ENCODE measurements around the gene MRPS27. TPM values are rescaled to one million over a fixed set of nuclear protein-coding genes. Genes with fewer than 3 reads are reported as not detected.

Gene MRPS27
- 78.5 TPM for polyA plus RNA-seq (2013)

DNA sequence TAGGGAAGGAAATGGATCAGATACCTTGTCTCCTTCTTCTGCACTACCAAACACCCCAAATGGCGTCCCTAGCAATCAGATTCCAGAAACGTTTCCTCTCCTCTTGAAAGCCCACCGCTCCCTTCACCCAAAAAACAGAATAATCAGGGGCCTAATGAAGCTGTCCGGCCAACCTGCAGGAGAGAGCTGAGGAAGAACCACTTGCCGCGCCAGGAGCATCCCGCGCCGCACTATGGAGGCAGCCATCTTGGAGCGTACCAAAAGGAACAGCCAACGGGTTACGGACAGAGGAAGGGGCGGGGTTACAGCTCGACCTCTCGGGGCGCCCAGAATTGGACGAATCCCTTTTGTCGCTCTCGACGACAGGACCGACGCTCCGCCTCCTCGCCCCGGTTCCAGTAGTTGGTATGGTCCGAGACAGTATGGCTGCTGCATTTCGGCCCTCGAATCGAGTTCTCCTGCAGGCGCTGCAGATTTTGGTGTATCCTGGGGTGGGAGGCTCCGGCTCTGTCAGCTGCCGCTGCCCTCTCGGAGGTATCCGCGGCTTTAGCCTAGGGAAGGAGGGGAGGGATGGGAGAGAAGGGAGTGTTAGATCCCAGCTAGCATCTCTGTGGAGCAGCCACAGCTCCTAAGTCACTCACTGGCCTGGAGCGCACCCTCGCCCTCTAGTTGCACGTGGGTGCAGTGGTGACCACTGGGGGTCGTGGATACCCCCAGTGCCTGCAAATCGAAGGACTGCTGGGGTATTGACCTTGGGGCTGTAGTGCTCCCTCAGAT, at the start of gene MRPS27, which contains the start of gene PTCD2:
TSS of gene MRPS27 (minus strand) at position 265 of the 777 bp plus-strand sequence. CDS start at position 246, 19 bp downstream.
TSS of gene PTCD2 (plus strand) at position 398 of the 777 bp plus-strand sequence. CDS start at position 408, 10 bp downstream.
- no peaks in the 10 kb centered on the region for H3K9me3 ChIP-seq (ENCODE audit: control extremely low read depth in 1 of 5, control insufficient read depth in 4 of 5, insufficient read depth in 2 of 5, low read depth in 1 of 5, low read length in 4 of 5)
- WGBS (ENCODE audit: insufficient coverage): under 1% methylated on average over 37 of the region's 40 CpGs
- no peaks in the 10 kb centered on the region for H3K27me3 ChIP-seq (replicated peaks in 2 of 5; ENCODE audit: control insufficient read depth in 4 of 5, insufficient read depth in 5 of 5, low read length in 4 of 5)
- ChIA-PET CTCF (interaction anchor here (0.9 to 3.0 kb wide), 4 partner anchors 11 to 85 kb away, joined by 3 to 15 read pairs (median 4); no protein-coding TSS in a partner anchor), POLR2A (interaction anchor here (0.6 to 1.8 kb wide), 5 partner anchors 12 to 187 kb away, joined by 3 to 10 read pairs (median 4); no protein-coding TSS in a partner anchor)
- H3K27ac ChIP-seq (ENCODE audit: insufficient read depth in 1 of 2, low read depth in 1 of 2, low read length in 2 of 2, poor library complexity in 1 of 2, severe bottlenecking in 2 of 2): peak within 1 kb of the TSS; percentile 44 to 67
- peaks cover 0 to 22% (median 10%) of the 10 kb centered on the region in 4 experiments for H3K36me3 ChIP-seq (ENCODE audit: control insufficient read depth in 4 of 4, insufficient read depth in 4 of 4, low read length in 3 of 4)
- H3K4me3 ChIP-seq (ENCODE audit: control insufficient read depth in 1 of 7, extremely low read depth in 1 of 7, insufficient read depth in 4 of 7, low read depth in 2 of 7, low read length in 6 of 7): peak within 1 kb of the TSS; percentile 56 to 97 (median 92)
- peak; percentile 99 for DNase-seq
- H3K4me1 ChIP-seq (ENCODE audit: control extremely low read depth in 1 of 4, control insufficient read depth in 4 of 4, insufficient read depth in 4 of 4, low read length in 3 of 4): peaks cover 7 to 22% (median 13%) of the 10 kb centered on the region in 4 experiments

DNA sequence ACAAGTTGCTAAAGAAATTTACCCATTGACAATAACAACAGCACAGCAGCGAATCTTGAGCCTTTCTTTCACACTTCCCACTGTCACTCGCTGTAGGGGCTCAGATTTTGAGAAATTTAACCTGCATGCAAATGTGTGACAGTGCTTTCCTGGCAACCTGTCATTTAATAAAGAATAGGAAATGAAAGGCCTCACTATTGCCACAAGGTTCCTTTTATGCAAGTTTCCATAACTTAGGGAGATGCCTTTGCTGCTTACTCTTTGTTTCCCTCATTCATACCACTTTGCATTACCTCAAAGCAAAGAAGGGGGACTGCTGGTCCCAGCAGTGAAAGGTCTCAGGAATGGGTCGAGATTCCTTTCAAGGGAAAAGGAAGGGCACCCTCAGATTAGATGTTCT, 49.7 kb upstream of the MRPS27 start:
- no CpG with 5 or more reads among the region's 3 CpGs for WGBS (ENCODE audit: insufficient coverage)
- Histone ChIP-seq H3K27me3 (replicated peaks in 2 of 5; ENCODE audit: control insufficient read depth in 4 of 5, insufficient read depth in 5 of 5, low read length in 4 of 5) (no peaks in the 10 kb centered on the region), H3K4me1 (ENCODE audit: control extremely low read depth in 1 of 4, control insufficient read depth in 4 of 4, insufficient read depth in 4 of 4, low read length in 3 of 4) (peaks cover 0 to 17% (median 4%) of the 10 kb centered on the region in 4 experiments), H3K27ac (ENCODE audit: insufficient read depth in 1 of 2, low read depth in 1 of 2, low read length in 2 of 2, poor library complexity in 1 of 2, severe bottlenecking in 2 of 2) (no peak overlapping the region), H3K4me3 (ENCODE audit: control insufficient read depth in 1 of 7, extremely low read depth in 1 of 7, insufficient read depth in 4 of 7, low read depth in 2 of 7, low read length in 6 of 7) (no peak overlapping the region), H3K9me3 (ENCODE audit: control extremely low read depth in 1 of 5, control insufficient read depth in 4 of 5, insufficient read depth in 2 of 5, low read depth in 1 of 5, low read length in 4 of 5) (no peaks in the 10 kb centered on the region), H3K36me3 (ENCODE audit: control insufficient read depth in 4 of 4, insufficient read depth in 4 of 4, low read length in 3 of 4) (no peaks in the 10 kb centered on the region)
- POLR2A ChIA-PET: no interaction called here
- DNase-seq: no peak
- CTCF ChIA-PET: interaction anchor here (0.7 to 6.1 kb wide), 5 partner anchors 9 to 155 kb away, joined by 3 to 87 read pairs (median 6); no protein-coding TSS in a partner anchor

DNA sequence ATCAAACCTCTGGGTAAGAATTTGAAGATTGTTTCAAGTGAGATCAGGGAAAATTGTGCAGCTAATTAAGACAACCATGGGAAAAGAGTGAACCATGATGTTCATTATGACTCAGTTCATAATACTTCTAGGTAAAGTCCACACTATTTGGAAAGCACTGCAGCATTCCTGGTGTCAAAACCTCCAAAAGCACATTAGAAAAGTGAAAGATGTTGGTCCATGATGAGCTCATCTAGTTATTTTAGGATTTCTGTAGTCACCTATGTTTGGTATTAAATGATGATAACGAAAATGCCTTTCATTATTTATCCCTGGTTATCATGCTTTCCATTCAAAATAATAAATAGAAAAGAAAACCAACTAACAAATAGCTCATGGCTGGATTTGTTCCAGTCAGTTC, 49.3 kb upstream of the MRPS27 start:
- Histone ChIP-seq H3K36me3 (ENCODE audit: control insufficient read depth in 4 of 4, insufficient read depth in 4 of 4, low read length in 3 of 4) (no peaks in the 10 kb centered on the region), H3K27ac (ENCODE audit: insufficient read depth in 1 of 2, low read depth in 1 of 2, low read length in 2 of 2, poor library complexity in 1 of 2, severe bottlenecking in 2 of 2) (no peak overlapping the region), H3K27me3 (replicated peaks in 2 of 5; ENCODE audit: control insufficient read depth in 4 of 5, insufficient read depth in 5 of 5, low read length in 4 of 5) (no peaks in the 10 kb centered on the region), H3K9me3 (ENCODE audit: control extremely low read depth in 1 of 5, control insufficient read depth in 4 of 5, insufficient read depth in 2 of 5, low read depth in 1 of 5, low read length in 4 of 5) (no peaks in the 10 kb centered on the region), H3K4me3 (ENCODE audit: control insufficient read depth in 1 of 7, extremely low read depth in 1 of 7, insufficient read depth in 4 of 7, low read depth in 2 of 7, low read length in 6 of 7) (no peak overlapping the region), H3K4me1 (ENCODE audit: control extremely low read depth in 1 of 4, control insufficient read depth in 4 of 4, insufficient read depth in 4 of 4, low read length in 3 of 4) (peaks cover 0 to 17% (median 4%) of the 10 kb centered on the region in 4 experiments)
- ChIA-PET POLR2A (no interaction called here), CTCF (interaction anchor here (0.7 to 6.1 kb wide), 5 partner anchors 9 to 156 kb away, joined by 3 to 87 read pairs (median 6); no protein-coding TSS in a partner anchor)
- DNase-seq: no peak
- 100% methylated on average over 1 of the region's 1 CpG for WGBS (ENCODE audit: insufficient coverage)

DNA sequence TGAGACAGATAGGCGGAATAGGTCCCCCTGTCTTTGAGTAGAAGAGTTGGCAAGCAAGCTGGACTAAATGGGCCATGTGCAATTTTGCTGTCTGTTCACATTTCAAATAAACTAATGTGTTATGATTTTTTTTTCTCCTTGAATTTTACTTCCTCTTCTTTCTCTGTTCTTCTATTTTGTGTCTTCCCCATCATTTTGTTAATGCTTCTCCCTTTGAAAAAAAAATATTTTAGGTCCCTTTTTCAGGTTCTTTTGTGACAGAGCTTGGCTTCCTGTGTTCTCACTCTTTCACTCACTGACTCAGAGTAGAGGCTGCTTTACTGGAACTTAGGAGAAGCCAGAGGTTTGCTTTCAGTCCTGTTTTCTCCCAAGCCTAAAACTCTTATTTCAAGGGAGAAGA, 48.2 kb upstream of the MRPS27 start:
- peaks cover 0 to 3% (median 1%) of the 10 kb centered on the region in 4 experiments for H3K36me3 ChIP-seq (ENCODE audit: control insufficient read depth in 4 of 4, insufficient read depth in 4 of 4, low read length in 3 of 4)
- H3K9me3 ChIP-seq (ENCODE audit: control extremely low read depth in 1 of 5, control insufficient read depth in 4 of 5, insufficient read depth in 2 of 5, low read depth in 1 of 5, low read length in 4 of 5): no peaks in the 10 kb centered on the region
- no peaks in the 10 kb centered on the region for H3K27me3 ChIP-seq (replicated peaks in 2 of 5; ENCODE audit: control insufficient read depth in 4 of 5, insufficient read depth in 5 of 5, low read length in 4 of 5)
- H3K4me3 ChIP-seq (ENCODE audit: control insufficient read depth in 1 of 7, extremely low read depth in 1 of 7, insufficient read depth in 4 of 7, low read depth in 2 of 7, low read length in 6 of 7): no peak overlapping the region
- no peak overlapping the region for H3K27ac ChIP-seq (ENCODE audit: insufficient read depth in 1 of 2, low read depth in 1 of 2, low read length in 2 of 2, poor library complexity in 1 of 2, severe bottlenecking in 2 of 2)
- WGBS (ENCODE audit: insufficient coverage): no CpG with 5 or more reads among the region's 1 CpG
- peaks cover 0 to 17% (median 4%) of the 10 kb centered on the region in 4 experiments for H3K4me1 ChIP-seq (ENCODE audit: control extremely low read depth in 1 of 4, control insufficient read depth in 4 of 4, insufficient read depth in 4 of 4, low read length in 3 of 4)
- ChIA-PET POLR2A (no interaction called here), CTCF (interaction anchor here (1.0 to 6.1 kb wide), 6 partner anchors 10 to 157 kb away, joined by 3 to 87 read pairs (median 14); no protein-coding TSS in a partner anchor)
- DNase-seq: no peak

DNA sequence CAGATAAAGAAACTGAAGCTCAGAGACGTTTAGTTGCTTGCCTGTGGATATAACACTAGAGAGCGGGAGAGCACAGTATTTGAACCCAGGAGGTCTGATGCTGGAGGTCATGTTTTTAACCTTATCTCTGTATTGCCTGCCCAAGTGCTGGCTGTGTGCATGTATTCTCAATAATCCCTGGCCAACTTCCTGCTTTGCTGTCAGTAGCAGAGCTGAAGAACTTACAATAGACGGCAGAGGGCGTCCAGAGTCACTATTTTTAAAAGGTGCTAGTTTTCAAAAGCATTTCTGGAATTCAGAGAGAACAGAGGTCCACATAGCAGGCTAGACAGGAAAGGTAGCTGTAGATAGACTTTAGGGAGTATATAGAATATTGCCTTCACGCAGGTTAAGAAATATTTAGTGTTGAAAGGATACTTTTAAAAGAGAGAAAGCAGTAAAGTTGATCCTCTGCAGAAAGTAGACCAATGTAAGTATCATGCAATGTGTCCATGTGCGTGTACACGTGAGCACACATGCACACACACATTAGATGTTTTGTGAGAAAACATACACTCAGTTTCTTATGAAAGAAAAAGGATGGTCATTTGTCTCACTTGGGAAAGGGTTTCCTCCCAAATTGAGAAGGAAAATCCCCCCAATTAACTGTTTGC, 46.4 kb upstream of the MRPS27 start:
- POLR2A ChIA-PET: no interaction called here
- DNase-seq: peak; percentile 70 to 84 (median 82)

DNA sequence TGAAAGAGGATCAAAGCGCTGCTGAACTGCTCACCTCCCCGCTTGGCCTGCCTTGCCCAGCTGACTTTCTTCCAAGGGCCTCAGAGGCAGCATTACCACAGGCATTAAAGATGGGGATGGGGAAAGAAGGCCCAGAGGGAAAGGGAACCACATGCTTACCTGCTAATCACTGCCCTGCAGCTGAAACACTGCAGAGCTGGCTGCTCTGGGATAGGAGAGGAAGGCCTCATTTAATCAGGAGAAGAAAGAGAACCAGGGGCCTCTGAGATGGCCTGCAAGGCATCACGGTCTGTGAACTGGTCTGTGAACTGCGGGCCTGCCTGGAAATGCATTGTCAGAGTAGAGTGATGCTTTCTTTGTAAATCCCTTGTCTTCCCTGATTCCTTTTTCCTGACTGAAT, 44.9 kb upstream of the MRPS27 start:
- no peaks in the 10 kb centered on the region for H3K27me3 ChIP-seq (replicated peaks in 2 of 5; ENCODE audit: control insufficient read depth in 4 of 5, insufficient read depth in 5 of 5, low read length in 4 of 5)
- H3K9me3 ChIP-seq (ENCODE audit: control extremely low read depth in 1 of 5, control insufficient read depth in 4 of 5, insufficient read depth in 2 of 5, low read depth in 1 of 5, low read length in 4 of 5): no peaks in the 10 kb centered on the region
- peaks cover 6 to 25% (median 20%) of the 10 kb centered on the region in 4 experiments for H3K36me3 ChIP-seq (ENCODE audit: control insufficient read depth in 4 of 4, insufficient read depth in 4 of 4, low read length in 3 of 4)
- ChIA-PET POLR2A (no interaction called here), CTCF (interaction anchor here (0.8 to 6.1 kb wide), 7 partner anchors 9 to 160 kb away, joined by 3 to 87 read pairs (median 8); no protein-coding TSS in a partner anchor)
- no peak for DNase-seq
- H3K4me1 ChIP-seq (ENCODE audit: control extremely low read depth in 1 of 4, control insufficient read depth in 4 of 4, insufficient read depth in 4 of 4, low read length in 3 of 4): peaks cover 0 to 17% (median 4%) of the 10 kb centered on the region in 4 experiments
- WGBS (ENCODE audit: insufficient coverage): 96% methylated on average over 2 of the region's 4 CpGs
- H3K4me3 ChIP-seq (ENCODE audit: control insufficient read depth in 1 of 7, extremely low read depth in 1 of 7, insufficient read depth in 4 of 7, low read depth in 2 of 7, low read length in 6 of 7): no peak overlapping the region
- H3K27ac ChIP-seq (ENCODE audit: insufficient read depth in 1 of 2, low read depth in 1 of 2, low read length in 2 of 2, poor library complexity in 1 of 2, severe bottlenecking in 2 of 2): no peak overlapping the region

More for the DNA sequence above, 46.4 kb upstream of the MRPS27 start:
- 28% methylated on average over 5 of the region's 7 CpGs for WGBS (ENCODE audit: insufficient coverage)
- H3K4me1 ChIP-seq (ENCODE audit: control extremely low read depth in 1 of 4, control insufficient read depth in 4 of 4, insufficient read depth in 4 of 4, low read length in 3 of 4): peaks cover 0 to 17% (median 4%) of the 10 kb centered on the region in 4 experiments
- H3K36me3 ChIP-seq (ENCODE audit: control insufficient read depth in 4 of 4, insufficient read depth in 4 of 4, low read length in 3 of 4): peaks cover 5 to 14% (median 12%) of the 10 kb centered on the region in 4 experiments
- no peak overlapping the region for H3K4me3 ChIP-seq (ENCODE audit: control insufficient read depth in 1 of 7, extremely low read depth in 1 of 7, insufficient read depth in 4 of 7, low read depth in 2 of 7, low read length in 6 of 7)
- no peaks in the 10 kb centered on the region for H3K9me3 ChIP-seq (ENCODE audit: control extremely low read depth in 1 of 5, control insufficient read depth in 4 of 5, insufficient read depth in 2 of 5, low read depth in 1 of 5, low read length in 4 of 5)
- CTCF ChIA-PET: interaction anchor here (0.7 to 6.1 kb wide), 18 partner anchors 8 to 483 kb away, joined by 3 to 87 read pairs (median 6); no protein-coding TSS in a partner anchor
- H3K27me3 ChIP-seq (replicated peaks in 2 of 5; ENCODE audit: control insufficient read depth in 4 of 5, insufficient read depth in 5 of 5, low read length in 4 of 5): no peaks in the 10 kb centered on the region
- H3K27ac ChIP-seq (ENCODE audit: insufficient read depth in 1 of 2, low read depth in 1 of 2, low read length in 2 of 2, poor library complexity in 1 of 2, severe bottlenecking in 2 of 2): no peak overlapping the region

Data from common myeloid progenitor, CD34-positive (primary cell).